ENCODE results near the gene GNGT2. TPM values are rescaled to one million over a fixed set of nuclear protein-coding genes. Genes with fewer than 3 reads are reported as not detected.

GNGT2 gene
- total RNA-seq, 1 experiment from 2014 or later: not detected

GRCh38 chr17:49213847-49214246 is 3.5 kb upstream of the GNGT2 start:
- H3K36me3 ChIP-seq (ENCODE audit: control insufficient read depth, insufficient read depth, low read length): no peaks in the 10 kb centered on the region
- no peaks in the 10 kb centered on the region for H3K4me1 ChIP-seq (ENCODE audit: control insufficient read depth, insufficient read depth, low read length)
- in situ Hi-C loops (cut with HindIII; ENCODE audit: low pct_unique_long_range_greater_than_20kb, low sequenced_read_pairs) (no loop called here), intact Hi-C loops (cut with micrococcal nuclease; ENCODE audit: unreplicated experiment) (no loop called here)
- peaks cover 9% of the 10 kb centered on the region; the same call in 1 of the 2 replicates for H3K27me3 ChIP-seq (ENCODE audit: control insufficient read depth, insufficient read depth, low read length)
- no peak overlapping the region for H3K27ac ChIP-seq (ENCODE audit: low read length)
- POLR2A ChIA-PET: no interaction called here
- DNase-seq (ENCODE audit: low read depth, low spot score) (no peak), ATAC-seq (no peak)
- TF ChIP-seq POLR2AphosphoS5 (IDR thresholded peaks at IDR 0.05; ENCODE audit: low read depth, low read length) (no peak), SIN3A (IDR thresholded peaks at IDR 0.05; ENCODE audit: borderline replicate concordance, insufficient read depth, low read depth, low read length) (no peak), CTCF (IDR thresholded peaks at IDR 0.05) (no peak), TCF7L2 (IDR thresholded peaks at IDR 0.05; ENCODE audit: low read depth, low read length) (no peak)
- TF ChIP-seq, protein P1, sequence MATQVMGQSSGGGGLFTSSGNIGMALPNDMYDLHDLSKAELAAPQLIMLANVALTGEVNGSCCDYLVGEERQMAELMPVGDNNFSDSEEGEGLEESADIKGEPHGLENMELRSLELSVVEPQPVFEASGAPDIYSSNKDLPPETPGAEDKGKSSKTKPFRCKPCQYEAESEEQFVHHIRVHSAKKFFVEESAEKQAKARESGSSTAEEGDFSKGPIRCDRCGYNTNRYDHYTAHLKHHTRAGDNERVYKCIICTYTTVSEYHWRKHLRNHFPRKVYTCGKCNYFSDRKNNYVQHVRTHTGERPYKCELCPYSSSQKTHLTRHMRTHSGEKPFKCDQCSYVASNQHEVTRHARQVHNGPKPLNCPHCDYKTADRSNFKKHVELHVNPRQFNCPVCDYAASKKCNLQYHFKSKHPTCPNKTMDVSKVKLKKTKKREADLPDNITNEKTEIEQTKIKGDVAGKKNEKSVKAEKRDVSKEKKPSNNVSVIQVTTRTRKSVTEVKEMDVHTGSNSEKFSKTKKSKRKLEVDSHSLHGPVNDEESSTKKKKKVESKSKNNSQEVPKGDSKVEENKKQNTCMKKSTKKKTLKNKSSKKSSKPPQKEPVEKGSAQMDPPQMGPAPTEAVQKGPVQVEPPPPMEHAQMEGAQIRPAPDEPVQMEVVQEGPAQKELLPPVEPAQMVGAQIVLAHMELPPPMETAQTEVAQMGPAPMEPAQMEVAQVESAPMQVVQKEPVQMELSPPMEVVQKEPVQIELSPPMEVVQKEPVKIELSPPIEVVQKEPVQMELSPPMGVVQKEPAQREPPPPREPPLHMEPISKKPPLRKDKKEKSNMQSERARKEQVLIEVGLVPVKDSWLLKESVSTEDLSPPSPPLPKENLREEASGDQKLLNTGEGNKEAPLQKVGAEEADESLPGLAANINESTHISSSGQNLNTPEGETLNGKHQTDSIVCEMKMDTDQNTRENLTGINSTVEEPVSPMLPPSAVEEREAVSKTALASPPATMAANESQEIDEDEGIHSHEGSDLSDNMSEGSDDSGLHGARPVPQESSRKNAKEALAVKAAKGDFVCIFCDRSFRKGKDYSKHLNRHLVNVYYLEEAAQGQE (IDR thresholded peaks at IDR 0.05; ENCODE audit: insufficient read depth in 1 of 2, low read depth in 2 of 2, low read length in 1 of 2): no peak
- no peaks in the 10 kb centered on the region for H3K9me3 ChIP-seq (ENCODE audit: control insufficient read depth, insufficient read depth, low read depth, low read length)
- no peak overlapping the region for H3K4me3 ChIP-seq (ENCODE audit: low read depth in 2 of 2, low read length in 2 of 2)
- CTCF ChIA-PET: no interaction called here
- no TSS peak for BruUV-seq (replicated peaks)

DNA sequence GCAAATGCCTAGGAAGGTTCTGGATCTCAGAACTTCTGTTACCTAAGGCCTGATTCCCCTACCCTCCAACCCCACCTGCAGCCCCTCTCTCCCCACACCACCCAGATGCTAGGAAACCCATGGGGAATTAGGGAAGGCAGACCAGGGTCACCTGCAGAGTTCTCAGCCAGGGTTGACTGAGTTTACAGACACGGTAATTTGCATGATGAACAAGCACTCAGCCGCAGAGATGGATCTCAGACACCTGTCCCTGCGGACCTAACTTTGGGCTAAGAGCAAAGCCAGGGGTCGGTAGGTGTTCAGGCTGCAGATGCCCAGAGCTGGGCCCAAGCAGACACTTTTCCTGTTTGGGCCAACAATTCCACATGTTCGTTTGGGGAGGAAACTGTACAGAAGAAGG is 3.0 kb upstream of the GNGT2 start:
- ATAC-seq (no peak), DNase-seq (ENCODE audit: low read depth, low spot score) (no peak)
- H3K27me3 ChIP-seq (ENCODE audit: control insufficient read depth, insufficient read depth, low read length): peaks cover 9% of the 10 kb centered on the region; the same call in 1 of the 2 replicates
- ChIA-PET CTCF (interaction anchor here (1.1 kb wide), 1 partner anchor 9 kb away, joined by 4 read pairs; no protein-coding TSS in a partner anchor), POLR2A (no interaction called here)
- H3K4me1 ChIP-seq (ENCODE audit: control insufficient read depth, insufficient read depth, low read length): no peaks in the 10 kb centered on the region
- no TSS peak for BruUV-seq (replicated peaks)
- H3K9me3 ChIP-seq (ENCODE audit: control insufficient read depth, insufficient read depth, low read depth, low read length): no peaks in the 10 kb centered on the region
- intact Hi-C loops (cut with micrococcal nuclease; ENCODE audit: unreplicated experiment): no loop called here
- TF ChIP-seq POLR2AphosphoS5 (IDR thresholded peaks at IDR 0.05; ENCODE audit: low read depth, low read length) (no peak), SIN3A (IDR thresholded peaks at IDR 0.05; ENCODE audit: borderline replicate concordance, insufficient read depth, low read depth, low read length) (no peak), TCF7L2 (IDR thresholded peaks at IDR 0.05; ENCODE audit: low read depth, low read length) (no peak), CTCF (IDR thresholded peaks at IDR 0.05) (no peak)
- TF ChIP-seq, protein P1 (IDR thresholded peaks at IDR 0.05; ENCODE audit: insufficient read depth in 1 of 2, low read depth in 2 of 2, low read length in 1 of 2): no peak
- H3K4me3 ChIP-seq (ENCODE audit: low read depth in 2 of 2, low read length in 2 of 2): no peak overlapping the region
- in situ Hi-C loops (cut with HindIII; ENCODE audit: low pct_unique_long_range_greater_than_20kb, low sequenced_read_pairs): no loop called here
- no peaks in the 10 kb centered on the region for H3K36me3 ChIP-seq (ENCODE audit: control insufficient read depth, insufficient read depth, low read length)
- no peak overlapping the region for H3K27ac ChIP-seq (ENCODE audit: low read length)
